ENCODE results near the gene CCDC6.
"Not testable (repeated sequence)": the region's sequence is repeated elsewhere in the genome, so short reads cannot be mapped to it uniquely, and the experiment has no call there.

GRCh38 chr10:59790080-59790479 lies 116.3 kb downstream of the CCDC6 start:
- TF ChIP-seq, protein P1, sequence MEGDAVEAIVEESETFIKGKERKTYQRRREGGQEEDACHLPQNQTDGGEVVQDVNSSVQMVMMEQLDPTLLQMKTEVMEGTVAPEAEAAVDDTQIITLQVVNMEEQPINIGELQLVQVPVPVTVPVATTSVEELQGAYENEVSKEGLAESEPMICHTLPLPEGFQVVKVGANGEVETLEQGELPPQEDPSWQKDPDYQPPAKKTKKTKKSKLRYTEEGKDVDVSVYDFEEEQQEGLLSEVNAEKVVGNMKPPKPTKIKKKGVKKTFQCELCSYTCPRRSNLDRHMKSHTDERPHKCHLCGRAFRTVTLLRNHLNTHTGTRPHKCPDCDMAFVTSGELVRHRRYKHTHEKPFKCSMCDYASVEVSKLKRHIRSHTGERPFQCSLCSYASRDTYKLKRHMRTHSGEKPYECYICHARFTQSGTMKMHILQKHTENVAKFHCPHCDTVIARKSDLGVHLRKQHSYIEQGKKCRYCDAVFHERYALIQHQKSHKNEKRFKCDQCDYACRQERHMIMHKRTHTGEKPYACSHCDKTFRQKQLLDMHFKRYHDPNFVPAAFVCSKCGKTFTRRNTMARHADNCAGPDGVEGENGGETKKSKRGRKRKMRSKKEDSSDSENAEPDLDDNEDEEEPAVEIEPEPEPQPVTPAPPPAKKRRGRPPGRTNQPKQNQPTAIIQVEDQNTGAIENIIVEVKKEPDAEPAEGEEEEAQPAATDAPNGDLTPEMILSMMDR (optimal IDR thresholded peaks at IDR 0.05 in 1 of 3, IDR thresholded peaks at IDR 0.05 in 1 of 3, conservative IDR thresholded peaks at IDR 0.05 in 1 of 3; ENCODE audit: extremely low read depth in 1 of 3, insufficient read depth in 2 of 3, low read length in 3 of 3) = not testable (repeated sequence)
- not testable (repeated sequence) for TF ChIP-seq EZH2 (IDR thresholded peaks at IDR 0.05; ENCODE audit: low read length)

Data from keratinocyte (primary cell).